NOMO-1 treated with DMSO at 0.1 percent for 48 hours (cell line): ENCODE measurements around the gene TPD52L2.
"Not testable (repeated sequence)": the region's sequence is repeated elsewhere in the genome, so short reads cannot be mapped to it uniquely, and the experiment has no call there.

ENCODE experiments used
- DNase-seq: peaks from one replicate; lab custom pipeline; 2025; ENCODE audit not compliant: unreplicated experiment; lab: John Stamatoyannopoulos, UW

TPD52L2 gene

GRCh38 chr20:63835021-63835858 is 29.8 kb upstream of the TPD52L2 start:
- DNase-seq: no peak

- DNase-seq: no peak
Measured at GRCh38 chr20:63836458-63837344, 28.4 kb upstream of the TPD52L2 start.

GRCh38 chr20:63837479-63837878 is 27.6 kb upstream of the TPD52L2 start:
- DNase-seq: no peak

GRCh38 chr20:63839620-63840019 is 25.4 kb upstream of the TPD52L2 start:
- DNase-seq: no peak

- DNase-seq: no peak
Measured at GRCh38 chr20:63840405-63840828, 24.7 kb upstream of the TPD52L2 start.

- no peak for DNase-seq
Measured at GRCh38 chr20:63842258-63842657, 22.8 kb upstream of the TPD52L2 start.

GRCh38 chr20:63843222-63843621 is 21.8 kb upstream of the TPD52L2 start:
- DNase-seq: no peak

- DNase-seq: no peak
Measured at GRCh38 chr20:63843778-63844177, 21.3 kb upstream of the TPD52L2 start.

- DNase-seq: no peak
Measured at GRCh38 chr20:63844511-63844991, 20.5 kb upstream of the TPD52L2 start.

GRCh38 chr20:63846128-63846771 is 18.8 kb upstream of the TPD52L2 start:
- no peak for DNase-seq

- no peak for DNase-seq
Measured at GRCh38 chr20:63846888-63847236, 18.2 kb upstream of the TPD52L2 start.

GRCh38 chr20:63847237-63848002 is 17.6 kb upstream of the TPD52L2 start:
- no peak for DNase-seq

GRCh38 chr20:63848003-63848911 is 16.8 kb upstream of the TPD52L2 start:
- no peak for DNase-seq

- no peak for DNase-seq
Measured at GRCh38 chr20:63850689-63851547, 14.2 kb upstream of the TPD52L2 start.

- not testable (repeated sequence) for DNase-seq
Measured at GRCh38 chr20:63851548-63851943, 13.5 kb upstream of the TPD52L2 start.

GRCh38 chr20:63853733-63854068 is 11.4 kb upstream of the TPD52L2 start:
- DNase-seq: not testable (repeated sequence)

- DNase-seq: no peak
Measured at GRCh38 chr20:63854069-63854765, 10.9 kb upstream of the TPD52L2 start.

GRCh38 chr20:63854766-63855362 is 10.2 kb upstream of the TPD52L2 start:
- DNase-seq: no peak
